ENCODE data around the gene SHC3.

SHC3 gene

GRCh38 chr9:88971131-88971960 is 207.3 kb downstream of the SHC3 start:
- CTCF ChIA-PET = interaction anchor here (1.0 kb wide), 1 partner anchor 65 kb away, joined by 3 read pairs; no protein-coding TSS in a partner anchor
- TF ChIP-seq, protein P1, sequence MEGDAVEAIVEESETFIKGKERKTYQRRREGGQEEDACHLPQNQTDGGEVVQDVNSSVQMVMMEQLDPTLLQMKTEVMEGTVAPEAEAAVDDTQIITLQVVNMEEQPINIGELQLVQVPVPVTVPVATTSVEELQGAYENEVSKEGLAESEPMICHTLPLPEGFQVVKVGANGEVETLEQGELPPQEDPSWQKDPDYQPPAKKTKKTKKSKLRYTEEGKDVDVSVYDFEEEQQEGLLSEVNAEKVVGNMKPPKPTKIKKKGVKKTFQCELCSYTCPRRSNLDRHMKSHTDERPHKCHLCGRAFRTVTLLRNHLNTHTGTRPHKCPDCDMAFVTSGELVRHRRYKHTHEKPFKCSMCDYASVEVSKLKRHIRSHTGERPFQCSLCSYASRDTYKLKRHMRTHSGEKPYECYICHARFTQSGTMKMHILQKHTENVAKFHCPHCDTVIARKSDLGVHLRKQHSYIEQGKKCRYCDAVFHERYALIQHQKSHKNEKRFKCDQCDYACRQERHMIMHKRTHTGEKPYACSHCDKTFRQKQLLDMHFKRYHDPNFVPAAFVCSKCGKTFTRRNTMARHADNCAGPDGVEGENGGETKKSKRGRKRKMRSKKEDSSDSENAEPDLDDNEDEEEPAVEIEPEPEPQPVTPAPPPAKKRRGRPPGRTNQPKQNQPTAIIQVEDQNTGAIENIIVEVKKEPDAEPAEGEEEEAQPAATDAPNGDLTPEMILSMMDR (IDR thresholded peaks at IDR 0.05; ENCODE audit: control extremely low read depth, extremely low read depth, low read depth, missing control alignments) = no peak
- no peak for DNase-seq (ENCODE audit: extremely low spot score)
- POLR2A ChIA-PET = no interaction called here

GRCh38 chr9:88969646-88970373 is 208.8 kb downstream of the SHC3 start:
- ChIA-PET POLR2A (no interaction called here), CTCF (interaction anchor here (0.8 to 1.0 kb wide), 2 partner anchors 8 to 64 kb away, joined by 3 read pairs; no protein-coding TSS in a partner anchor)
- TF ChIP-seq, protein P1 (IDR thresholded peaks at IDR 0.05; ENCODE audit: control extremely low read depth, extremely low read depth, low read depth, missing control alignments) = no peak
- DNase-seq (ENCODE audit: extremely low spot score) = no peak

GRCh38 chr9:88968799-88969198 is 209.8 kb downstream of the SHC3 start:
- POLR2A ChIA-PET = no interaction called here
- DNase-seq (ENCODE audit: extremely low spot score) = no peak
- CTCF ChIA-PET = no interaction called here
- TF ChIP-seq, protein P1 (IDR thresholded peaks at IDR 0.05; ENCODE audit: control extremely low read depth, extremely low read depth, low read depth, missing control alignments) = no peak

DNA sequence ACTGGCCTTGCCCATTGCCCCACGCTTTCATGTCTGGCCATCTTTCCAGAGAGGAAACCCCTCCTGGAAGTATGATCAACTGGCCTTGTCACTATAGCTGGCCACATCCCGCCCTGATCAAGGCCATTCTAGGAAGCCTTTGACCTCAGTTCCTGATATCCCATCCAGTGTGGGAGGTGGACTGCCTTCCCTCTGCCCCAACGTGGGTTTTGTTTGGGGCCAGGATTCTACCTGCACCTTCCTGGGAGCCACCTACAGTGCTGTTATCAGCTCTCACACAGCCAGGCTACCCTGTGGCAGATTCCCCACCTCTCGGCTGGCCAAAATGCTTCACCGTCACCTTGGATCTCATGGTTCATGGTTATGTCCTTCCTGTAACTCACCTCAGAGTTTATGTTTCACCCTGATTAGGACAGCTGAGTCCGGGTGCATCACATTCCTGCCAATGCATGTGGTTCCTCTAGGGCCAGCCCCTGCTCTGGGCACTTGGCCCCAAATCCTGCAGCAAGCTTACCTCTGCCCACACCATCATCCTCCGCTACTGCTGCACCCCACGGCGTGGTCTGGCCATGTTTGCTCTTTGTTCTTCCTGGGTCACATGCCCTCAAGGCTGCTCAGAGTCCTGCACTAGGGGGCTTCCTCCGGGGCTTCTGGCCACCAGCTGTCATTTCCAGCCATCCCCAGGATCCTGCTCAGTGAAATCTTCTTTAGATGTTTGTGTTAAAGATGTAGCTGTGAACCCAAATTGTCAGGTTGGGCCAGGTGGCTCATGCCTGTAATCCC is 211.5 kb downstream of the SHC3 start:
- DNase-seq (ENCODE audit: extremely low spot score) = no peak
- POLR2A ChIA-PET = no interaction called here
- TF ChIP-seq, protein P1 (IDR thresholded peaks at IDR 0.05; ENCODE audit: control extremely low read depth, extremely low read depth, low read depth, missing control alignments) = no peak
- CTCF ChIA-PET = no interaction called here

DNA sequence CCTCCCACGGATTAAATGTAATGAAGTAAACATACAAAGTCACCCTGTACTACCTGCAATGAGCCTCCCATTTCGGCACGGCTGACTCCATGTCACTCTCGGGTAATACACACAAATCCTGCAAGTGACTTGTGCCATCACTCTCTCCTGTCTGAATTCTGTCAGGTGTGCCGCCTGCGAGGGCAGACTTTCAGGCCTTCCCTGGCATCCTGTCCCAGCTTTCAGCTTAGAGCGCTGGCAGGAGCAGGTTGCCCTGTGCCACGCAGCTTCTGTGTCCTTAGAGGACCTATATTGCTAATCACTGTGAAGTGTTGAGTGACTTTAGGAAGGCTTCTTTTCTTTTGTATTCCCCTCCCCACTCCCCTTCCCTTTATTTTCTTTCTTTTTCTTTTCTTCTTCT is 213.1 kb downstream of the SHC3 start:
- DNase-seq (ENCODE audit: extremely low spot score) = no peak

DNA sequence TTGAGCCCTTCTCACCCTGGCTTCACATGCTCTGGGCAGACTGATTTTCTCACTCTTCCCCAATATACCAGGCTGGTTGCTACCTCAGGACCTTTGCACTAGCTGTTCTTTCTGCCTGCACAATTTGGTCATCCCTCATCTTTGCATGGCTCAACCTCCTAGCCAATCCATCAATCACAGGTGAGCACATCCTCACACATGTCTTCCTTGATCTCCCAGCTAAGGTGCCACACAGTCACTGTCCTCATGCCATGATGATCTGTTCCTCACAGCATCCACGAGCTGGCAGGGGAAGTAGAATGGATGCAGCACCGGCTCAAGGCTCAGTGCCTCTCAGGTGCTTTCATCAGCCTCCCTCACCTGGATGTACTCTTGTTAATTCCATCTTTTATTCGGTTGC is 218.0 kb downstream of the SHC3 start:
- POLR2A ChIA-PET = no interaction called here
- TF ChIP-seq, protein P1 (IDR thresholded peaks at IDR 0.05; ENCODE audit: control extremely low read depth, extremely low read depth, low read depth, missing control alignments) = no peak
- CTCF ChIA-PET = no interaction called here
- DNase-seq (ENCODE audit: extremely low spot score) = no peak

More for the DNA sequence above, 213.1 kb downstream of the SHC3 start:
- TF ChIP-seq, protein P1 (IDR thresholded peaks at IDR 0.05; ENCODE audit: control extremely low read depth, extremely low read depth, low read depth, missing control alignments) = no peak
- POLR2A ChIA-PET = no interaction called here
- CTCF ChIA-PET = no interaction called here
